Glomerular visceral epithelial cell (primary cell): ENCODE measurements around the gene COQ5.

Experiments used
- DNase-seq: peaks from one replicate; pipeline ENCODE4 v3.0.0-alpha.2; 2016; ENCODE audit errors: extremely low spot score

COQ5 gene

DNA sequence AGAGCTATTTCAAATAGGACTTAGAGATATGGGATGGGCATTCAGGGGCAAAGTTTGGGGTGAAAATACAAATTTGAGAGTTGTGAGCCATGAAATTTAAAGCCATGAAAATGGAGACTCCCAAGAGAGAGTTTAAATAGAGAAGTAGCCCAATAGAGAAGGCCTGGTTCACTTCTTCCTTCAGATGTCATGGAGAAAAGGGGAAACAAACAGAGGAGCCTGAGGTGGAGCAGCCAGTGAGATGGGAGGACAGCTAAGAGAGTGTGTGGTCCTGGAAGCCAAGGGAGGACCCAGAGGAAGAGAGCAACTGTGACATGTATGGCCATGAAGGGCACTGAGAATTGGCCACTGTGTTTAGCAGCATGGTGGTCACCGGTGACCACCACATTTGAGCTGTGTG lies 45.3 kb downstream of the COQ5 start:
- no peak for DNase-seq

GRCh38 chr12:120481022-120481767 lies 47.8 kb downstream of the COQ5 start:
- no peak for DNase-seq

- no peak for DNase-seq
Measured at GRCh38 chr12:120480211-120480610, 48.7 kb downstream of the COQ5 start.

- DNase-seq: no peak
Measured at GRCh38 chr12:120479458-120479857, 49.5 kb downstream of the COQ5 start.

- DNase-seq: no peak
Measured at GRCh38 chr12:120475643-120476042, 53.3 kb downstream of the COQ5 start.

GRCh38 chr12:120474616-120474960 lies 54.4 kb downstream of the COQ5 start:
- peak; percentile 78 for DNase-seq

DNA sequence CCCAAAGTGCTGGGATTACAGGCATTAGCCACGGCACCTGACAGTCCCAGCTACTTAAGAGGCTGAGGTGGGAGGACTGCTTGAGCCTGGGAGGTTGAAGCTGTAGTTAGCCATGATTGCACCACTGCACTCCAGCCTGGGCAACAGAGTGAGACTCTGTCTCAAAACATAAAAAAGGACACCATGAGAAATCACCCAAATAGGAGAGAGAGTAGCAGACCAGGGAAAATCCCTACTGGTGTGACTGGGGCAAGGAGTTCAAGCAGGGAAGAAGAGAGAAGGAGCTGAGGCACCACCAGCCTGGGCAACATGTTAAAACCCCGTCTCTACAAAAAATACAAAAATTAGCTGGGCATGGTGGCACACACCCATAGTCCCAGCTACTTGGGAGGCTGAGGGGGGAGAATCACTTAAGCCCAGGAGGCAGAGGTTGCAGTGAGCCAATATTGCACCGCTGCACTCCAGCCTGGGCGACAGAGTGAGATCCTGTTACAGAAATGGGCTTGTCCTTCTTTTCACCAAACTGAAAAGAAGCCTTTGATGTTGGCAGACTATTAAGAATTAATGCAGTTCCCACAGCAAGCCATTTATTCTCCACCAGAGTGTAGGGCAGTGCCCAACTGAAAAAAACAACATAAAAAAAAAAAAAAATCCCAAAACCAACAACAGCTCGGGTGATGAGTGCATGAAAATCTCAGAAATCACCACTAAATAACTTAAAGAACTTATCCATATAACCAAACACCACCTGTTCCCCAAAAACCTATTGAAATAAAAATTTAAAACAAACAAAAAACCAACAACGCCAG lies 54.9 kb downstream of the COQ5 start:
- no peak for DNase-seq

DNA sequence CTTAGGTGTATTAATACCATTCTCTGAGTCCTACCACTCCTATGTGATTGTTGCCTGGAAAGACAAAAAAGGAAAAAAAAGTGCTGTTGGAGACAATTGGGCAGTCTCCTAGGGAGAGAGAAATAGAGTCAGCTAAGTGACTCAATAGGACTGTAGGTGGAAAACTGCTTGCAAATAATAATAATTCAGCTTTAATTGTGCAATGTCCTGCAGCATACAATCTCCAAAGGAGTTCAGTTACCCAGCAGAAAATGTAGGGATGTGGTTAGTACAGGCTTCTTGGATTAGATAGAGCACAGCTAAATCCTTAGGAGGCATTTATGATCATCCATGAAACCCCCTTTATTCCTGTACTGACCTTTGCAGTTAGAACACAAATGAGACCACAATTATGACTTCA lies 56.4 kb downstream of the COQ5 start:
- DNase-seq: no peak

GRCh38 chr12:120470150-120470784 lies 58.7 kb downstream of the COQ5 start:
- peak; percentile 7 for DNase-seq

GRCh38 chr12:120469450-120470149 lies 59.4 kb downstream of the COQ5 start, which contains the start of gene SRSF9:
Gene SRSF9, minus strand, starts transcription at chr12:120469748. Its CDS starts 139 bp downstream, at chr12:120469609.
- DNase-seq: peak; percentile 96

DNA sequence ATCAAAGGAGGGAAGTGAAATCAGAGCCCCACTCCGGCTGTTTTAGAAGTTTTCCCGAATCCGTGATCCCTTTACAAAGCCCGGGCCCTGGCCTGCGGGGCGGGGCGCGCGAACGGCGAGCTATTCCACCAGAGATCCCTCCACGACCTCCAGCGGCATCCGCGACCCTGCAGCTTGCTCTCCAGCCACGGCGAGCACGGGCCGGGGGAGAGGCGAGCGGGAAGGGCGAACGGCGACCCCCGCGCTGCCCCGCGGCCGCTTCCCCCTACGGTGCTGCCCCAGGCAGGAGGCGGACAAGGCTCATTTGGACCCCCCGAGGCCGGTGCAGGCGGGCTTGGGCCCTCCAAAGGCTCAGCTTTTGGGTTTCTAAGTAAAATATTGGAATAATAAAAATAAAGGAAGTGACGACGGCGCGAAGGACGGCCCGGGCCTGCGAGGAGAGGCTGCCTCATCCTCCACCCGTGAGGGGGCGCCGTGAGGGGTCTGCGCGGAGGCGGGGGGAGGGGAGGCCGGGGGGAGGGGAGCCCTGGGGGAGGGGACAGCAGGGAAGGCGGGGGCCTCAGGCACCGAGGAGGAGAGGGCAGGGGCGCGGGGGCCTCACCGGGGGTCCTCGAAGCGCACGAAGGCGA lies 60.0 kb downstream of the COQ5 start:
- DNase-seq: peak; percentile 26

- peak; percentile 53 for DNase-seq
Measured at GRCh38 chr12:120468325-120468820, 60.6 kb downstream of the COQ5 start.

DNA sequence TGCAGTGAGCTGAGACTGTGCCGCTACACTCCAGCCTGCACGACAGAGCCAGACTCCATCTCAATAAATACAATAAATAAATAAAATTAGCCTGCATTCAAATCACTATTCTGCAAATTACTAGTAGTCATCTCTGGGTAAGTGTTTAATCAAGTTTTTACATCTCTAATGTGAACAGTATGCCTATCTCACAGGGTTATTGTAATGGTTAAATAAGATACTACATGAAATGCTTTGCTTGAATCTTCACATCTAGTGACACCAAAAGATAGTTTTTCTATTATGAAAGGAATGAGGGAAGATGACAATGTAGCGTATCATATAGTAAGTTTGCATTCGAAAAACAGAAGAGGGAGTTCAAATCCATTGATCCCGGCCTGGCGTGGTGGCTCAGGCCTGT lies 61.5 kb downstream of the COQ5 start:
- no peak for DNase-seq

- DNase-seq: peak; percentile 40
Measured at GRCh38 chr12:120466560-120467315, 62.2 kb downstream of the COQ5 start.

GRCh38 chr12:120465756-120466155 lies 63.2 kb downstream of the COQ5 start:
- DNase-seq: no peak

- DNase-seq: no peak
Measured at GRCh38 chr12:120463712-120464111, 65.2 kb downstream of the COQ5 start.

- no peak for DNase-seq
Measured at GRCh38 chr12:120462099-120462640, 66.8 kb downstream of the COQ5 start.

DNA sequence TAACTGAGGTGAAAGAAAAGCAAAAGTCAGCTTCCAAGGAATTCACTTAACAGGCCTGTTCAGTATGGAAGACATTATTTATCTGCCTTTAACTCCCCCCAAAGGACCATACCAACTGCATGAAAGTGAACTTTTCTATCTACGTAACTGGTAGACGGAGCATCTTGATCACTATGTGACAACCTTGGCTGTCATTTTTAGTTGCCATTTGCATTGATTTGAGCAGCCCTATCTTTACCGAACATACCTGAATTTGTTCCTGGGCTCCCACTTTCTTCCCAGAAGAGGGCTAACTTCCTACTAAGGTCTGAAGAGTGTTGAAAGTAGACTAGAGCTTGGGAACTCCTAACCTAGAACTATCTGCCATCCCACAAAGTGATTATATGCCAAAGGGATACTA lies 68.8 kb downstream of the COQ5 start:
- DNase-seq: no peak

DNA sequence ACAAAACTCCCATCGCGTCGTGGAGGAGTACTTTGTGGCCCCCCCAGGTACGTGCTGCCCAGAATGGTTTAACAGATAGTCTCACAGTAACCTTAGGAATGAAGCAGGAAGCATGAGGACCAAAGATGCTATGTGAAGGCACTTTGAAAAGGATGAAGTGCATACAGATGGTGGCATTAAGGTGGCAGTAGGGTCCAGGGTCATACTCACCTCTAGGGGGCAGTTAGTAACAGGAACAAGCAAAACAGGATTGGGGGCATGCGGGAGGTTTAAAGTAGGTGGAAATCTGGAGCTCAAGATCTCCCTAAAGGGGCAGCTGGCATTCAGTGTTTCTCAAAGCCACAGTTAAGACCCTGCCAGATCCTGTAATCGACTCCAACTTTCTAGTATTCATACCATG lies 71.8 kb downstream of the COQ5 start:
- DNase-seq: no peak

GRCh38 chr12:120455302-120455701 lies 73.7 kb downstream of the COQ5 start:
- no peak for DNase-seq
